Ishikawa (cell line): ENCODE data around the gene PITPNC1.

ENCODE experiments used
- CEBPB ChIP-seq: IDR thresholded peaks from 2 replicates; pipeline ENCODE4 v1.6.1; 2012
- CREB1 ChIP-seq: IDR thresholded peaks from 2 replicates; pipeline ENCODE4 v1.6.1; 2012; ENCODE audit warnings: low read depth
- EGR1 ChIP-seq: IDR thresholded peaks from 2 replicates; pipeline ENCODE4 v1.6.1; 2012
- EP300 ChIP-seq: IDR thresholded peaks from 2 replicates; pipeline ENCODE4 v1.6.1; 2012; ENCODE audit warnings: borderline replicate concordance
- FOXM1 ChIP-seq: IDR thresholded peaks from 2 replicates; pipeline ENCODE4 v1.6.1; 2012; ENCODE audit warnings: low read depth, borderline replicate concordance
- MAX ChIP-seq: IDR thresholded peaks from 2 replicates; pipeline ENCODE4 v1.6.1; 2012
- NFIC ChIP-seq: IDR thresholded peaks from 2 replicates; pipeline ENCODE4 v1.6.1; 2012
- RAD21 ChIP-seq: IDR thresholded peaks from 2 replicates; pipeline ENCODE4 v1.6.1; 2012; ENCODE audit warnings: low read depth
- REST ChIP-seq: IDR thresholded peaks from 2 replicates; pipeline ENCODE4 v1.6.1; 2012; ENCODE audit warnings: low read depth, mild to moderate bottlenecking
- TAF1 ChIP-seq: IDR thresholded peaks from 2 replicates; pipeline ENCODE4 v1.6.1; 2012; ENCODE audit warnings: low read depth, mild to moderate bottlenecking
- TCF12 ChIP-seq: IDR thresholded peaks from 2 replicates; pipeline ENCODE4 v1.6.1; 2012; ENCODE audit warnings: low read depth
- TEAD4 ChIP-seq: IDR thresholded peaks from 2 replicates; pipeline ENCODE4 v1.6.1; 2012
- USF1 ChIP-seq: IDR thresholded peaks from 2 replicates; pipeline ENCODE4 v1.6.1; 2012
- YY1 ChIP-seq: IDR thresholded peaks from 2 replicates; pipeline ENCODE4 v1.6.1; 2012; ENCODE audit warnings: low read depth
- ZBTB7A ChIP-seq: IDR thresholded peaks from 2 replicates; pipeline ENCODE4 v1.6.1; 2012; ENCODE audit warnings: low read depth

Gene PITPNC1

GRCh38 chr17:67399676-67400075 is 22.6 kb downstream of the PITPNC1 start:
- TF ChIP-seq ZBTB7A (no peak), MAX (no peak), RAD21 (no peak), NFIC (no peak), REST (no peak), TCF12 (no peak), FOXM1 (no peak), EGR1 (no peak), TEAD4 (no peak)

GRCh38 chr17:67400193-67400592 is 23.1 kb downstream of the PITPNC1 start:
- no peak for TF ChIP-seq MAX
- no peak for TF ChIP-seq RAD21
- no peak for TF ChIP-seq TAF1
- TF ChIP-seq CREB1: no peak
- no peak for TF ChIP-seq YY1
- no peak for TF ChIP-seq EGR1
- TF ChIP-seq ZBTB7A: no peak
- no peak for TF ChIP-seq NFIC
- TF ChIP-seq USF1: no peak
- no peak for TF ChIP-seq FOXM1
- no peak for TF ChIP-seq CEBPB
- TF ChIP-seq REST: no peak
- no peak for TF ChIP-seq EP300
- no peak for TF ChIP-seq TCF12

GRCh38 chr17:67401106-67401505 is 24.0 kb downstream of the PITPNC1 start:
- TF ChIP-seq TAF1 (no peak), CEBPB (no peak), EP300 (no peak), RAD21 (no peak), REST (no peak), YY1 (no peak), USF1 (no peak)

- TF ChIP-seq ZBTB7A (no peak), CREB1 (no peak), TCF12 (no peak), FOXM1 (no peak), EGR1 (no peak), TEAD4 (no peak), USF1 (no peak), NFIC (no peak), RAD21 (no peak)
Observed at GRCh38 chr17:67401598-67402504, 24.8 kb downstream of the PITPNC1 start.
